Mononuclear cell (primary cell): ENCODE data around the gene CCL4. TPM values are rescaled to one million over a fixed set of nuclear protein-coding genes. Genes with fewer than 3 reads are reported as not detected.
"Not testable (repeated sequence)": the region's sequence is repeated elsewhere in the genome, so short reads cannot be mapped to it uniquely, and the experiment has no call there.

Experiments used
- H3K27me3 ChIP-seq: 2 replicates; pipeline ENCODE4 v1.6.0; 2011; ENCODE audit warnings: low read length, control low read depth; ENCODE audit not compliant: insufficient read depth
- H3K4me1 ChIP-seq: 2 replicates; pipeline ENCODE4 v1.5.1; 2011; ENCODE audit warnings: mild to moderate bottlenecking, low read length, control low read depth; ENCODE audit not compliant: insufficient read depth
- H3K4me3 ChIP-seq: 2 replicates; pipeline ENCODE4 v1.5.1; 2011; ENCODE audit warnings: mild to moderate bottlenecking, low read length, moderate library complexity
- H3K9me3 ChIP-seq: 2 replicates; pipeline ENCODE4 v1.5.1; 2011; ENCODE audit warnings: low read depth, mild to moderate bottlenecking, control low read depth, low read length
- total RNA-seq: library from RNA; depleted of rRNA; stranded (reverse); fragments of >200 nt; gene quantifications from one replicate; pipeline ENCODE4 v1.2.3, GENCODE V29; 2012

CCL4 gene
- 482 TPM for total RNA-seq

GRCh38 chr17:36103401-36103975 lies at the start of gene CCL4:
TSS of gene CCL4 (plus strand) at chr17:36103827. CDS start at chr17:36103906, 79 bp downstream.
- H3K4me3 ChIP-seq: peak within 1 kb of the TSS; percentile 21

DNA sequence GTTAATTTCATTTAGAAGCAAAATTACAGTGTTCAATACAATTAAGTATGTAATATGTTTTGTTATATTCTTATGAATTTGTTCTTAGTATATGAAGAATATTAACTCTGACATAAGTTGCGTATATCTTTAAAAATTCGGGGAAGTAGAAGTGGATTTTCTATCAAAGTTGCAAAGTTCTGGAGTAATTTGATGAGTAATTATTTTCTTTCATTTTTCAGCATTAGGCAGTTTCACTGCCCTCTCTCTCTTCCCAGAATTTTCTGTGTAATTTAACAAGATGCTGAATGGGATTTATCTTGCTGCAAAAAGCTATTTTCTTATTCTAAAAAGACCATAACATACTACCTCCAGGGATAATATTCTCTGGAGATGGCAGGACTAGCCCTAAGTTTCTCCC lies 48.5 kb upstream of the CCL4 start:
- H3K4me1 ChIP-seq: no peaks in the 10 kb centered on the region
- no peaks in the 10 kb centered on the region for H3K27me3 ChIP-seq
- no peak overlapping the region for H3K4me3 ChIP-seq
- H3K9me3 ChIP-seq: peaks cover 16% of the 10 kb centered on the region

More at GRCh38 chr17:36103401-36103975, at the start of gene CCL4:
- H3K9me3 ChIP-seq, H3K27me3 ChIP-seq: not testable (repeated sequence)
- peaks cover 63% of the 10 kb centered on the region for H3K4me1 ChIP-seq

DNA sequence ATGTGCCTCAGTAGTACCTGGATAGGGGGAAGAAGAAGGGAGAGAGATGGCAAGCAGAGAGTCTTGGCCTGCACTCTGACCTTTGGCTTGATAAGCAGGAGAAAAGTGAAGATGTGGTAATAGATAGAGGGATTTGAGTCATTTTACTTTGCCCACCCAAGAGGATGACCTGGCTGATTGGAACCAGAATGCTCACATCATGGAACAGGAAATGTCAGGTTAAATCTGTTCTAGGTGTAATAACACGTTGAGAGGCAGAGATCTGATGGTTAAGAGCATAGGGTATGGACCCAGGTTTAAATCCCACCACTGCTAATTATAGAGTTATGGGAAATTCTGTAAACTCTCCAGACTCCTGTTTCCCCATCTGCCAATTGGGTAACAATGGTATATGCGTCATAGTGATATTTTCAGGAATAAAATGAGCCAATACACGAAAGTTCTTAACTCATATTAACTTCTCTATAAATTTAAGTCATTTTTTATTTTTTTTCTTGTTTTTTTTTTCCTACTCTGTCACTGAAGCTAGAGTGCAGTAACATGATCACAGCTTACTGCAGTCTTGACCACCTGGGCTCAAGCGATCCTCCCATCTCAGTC lies 47.6 kb upstream of the CCL4 start:
- peaks cover 14% of the 10 kb centered on the region for H3K9me3 ChIP-seq
- H3K27me3 ChIP-seq: no peaks in the 10 kb centered on the region
- no peaks in the 10 kb centered on the region for H3K4me1 ChIP-seq
- H3K4me3 ChIP-seq: no peak overlapping the region

- Histone ChIP-seq H3K4me3 (no peak overlapping the region), H3K4me1 (no peaks in the 10 kb centered on the region), H3K27me3 (no peaks in the 10 kb centered on the region), H3K9me3 (no peaks in the 10 kb centered on the region)
These were observed 45.7 kb upstream of the CCL4 start for GRCh38 chr17:36057911-36058310.

- Histone ChIP-seq H3K4me3 (no peak overlapping the region), H3K4me1 (no peaks in the 10 kb centered on the region), H3K9me3 (no peaks in the 10 kb centered on the region), H3K27me3 (no peaks in the 10 kb centered on the region)
These were observed 44.2 kb upstream of the CCL4 start for GRCh38 chr17:36059406-36059805.

DNA sequence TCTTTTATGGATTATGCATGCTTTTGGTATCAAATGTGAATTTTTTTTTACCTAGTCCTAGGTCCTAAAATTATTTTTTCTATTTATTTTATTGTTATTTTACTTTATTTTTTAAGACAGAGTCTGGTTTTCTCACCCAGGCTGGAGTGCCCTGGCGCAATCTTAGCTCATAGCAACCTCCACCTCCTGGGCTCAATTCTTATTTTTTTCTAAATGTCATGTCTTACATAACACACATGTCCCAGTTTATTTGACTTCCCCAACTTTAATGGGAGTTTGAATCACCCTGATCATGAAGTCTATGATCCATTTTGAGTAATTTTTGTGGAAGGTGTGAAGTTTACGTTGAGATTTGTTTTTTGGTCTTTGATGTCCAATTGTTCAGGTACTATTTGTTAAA lies 42.8 kb upstream of the CCL4 start:
- Histone ChIP-seq H3K4me1 (peaks cover 3% of the 10 kb centered on the region), H3K4me3 (no peak overlapping the region)

DNA sequence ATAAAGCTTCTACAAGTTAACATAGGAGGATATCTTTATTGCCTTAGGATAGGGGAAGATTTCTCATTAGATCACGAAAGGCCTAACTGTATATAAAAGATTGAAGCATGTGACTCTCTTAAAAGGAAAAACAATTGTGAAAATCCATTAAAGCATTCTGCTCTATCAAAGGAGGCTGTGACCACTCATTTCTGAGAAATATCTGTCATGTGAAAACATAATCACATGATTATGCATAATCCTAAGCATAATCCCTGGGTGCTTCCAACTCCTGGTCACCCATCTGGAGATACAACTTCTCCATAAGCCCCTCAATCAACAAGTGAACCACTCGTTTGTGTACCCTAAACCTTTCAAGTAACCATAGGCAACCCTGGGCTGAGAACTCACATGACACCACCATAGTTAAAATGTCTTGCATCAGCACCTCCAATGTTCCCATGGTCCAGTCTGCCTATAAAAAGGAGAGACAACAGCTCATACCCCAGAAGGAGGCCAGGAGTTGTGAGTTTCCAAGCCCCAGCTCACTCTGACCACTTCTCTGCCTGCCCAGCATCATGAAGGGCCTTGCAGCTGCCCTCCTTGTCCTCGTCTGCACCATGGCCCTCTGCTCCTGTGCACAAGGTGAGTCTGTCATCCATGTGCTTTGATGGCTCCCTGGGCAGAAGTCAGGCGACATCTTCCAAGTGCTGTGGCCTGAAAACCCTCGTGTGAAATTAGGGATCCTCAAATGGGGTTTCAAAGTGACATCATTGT lies 39.7 kb upstream of the CCL4 start, which contains the start of gene CCL18:
Gene CCL18 (plus strand): TSS at position 487 of the 756 bp plus-strand sequence. CDS start 71 bp downstream, at position 558.
- Histone ChIP-seq H3K27me3 (no peaks in the 10 kb centered on the region), H3K4me3 (no peak within 1 kb of the TSS), H3K9me3 (no peaks in the 10 kb centered on the region), H3K4me1 (peaks cover 18% of the 10 kb centered on the region)

More for the DNA sequence above, 42.8 kb upstream of the CCL4 start:
- H3K9me3 ChIP-seq: no peaks in the 10 kb centered on the region
- H3K27me3 ChIP-seq: no peaks in the 10 kb centered on the region

DNA sequence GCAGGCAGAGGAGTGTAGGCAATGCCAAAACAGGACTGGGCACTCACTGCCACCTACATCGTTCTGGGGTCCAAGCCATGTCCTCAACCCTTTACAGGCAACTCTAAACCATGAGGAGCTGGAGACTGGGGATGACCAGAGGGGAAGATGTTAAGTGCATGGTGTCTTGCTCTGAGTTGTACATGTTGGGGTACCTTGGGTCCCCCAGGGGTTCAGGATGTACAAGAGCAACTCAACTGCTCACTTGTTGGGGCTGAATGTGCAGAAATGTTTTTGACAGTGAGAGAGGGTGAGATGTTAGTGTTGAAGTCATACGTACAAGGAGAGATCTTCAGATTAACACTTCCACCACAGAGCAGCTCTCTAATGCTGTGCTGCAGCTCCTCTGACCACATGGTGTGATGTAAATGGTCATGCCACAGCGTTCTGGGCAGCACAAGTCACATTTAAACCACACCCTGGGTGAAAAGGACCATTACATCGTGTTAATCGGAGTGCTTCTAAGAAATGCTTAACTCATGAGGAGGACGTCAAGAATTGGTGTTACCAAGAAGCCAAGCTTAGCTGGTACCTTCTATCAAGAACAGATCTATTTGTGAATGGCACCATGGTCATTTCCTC lies 37.2 kb upstream of the CCL4 start:
- Histone ChIP-seq H3K4me1 (peaks cover 33% of the 10 kb centered on the region), H3K9me3 (no peaks in the 10 kb centered on the region), H3K27me3 (no peaks in the 10 kb centered on the region), H3K4me3 (no peak overlapping the region)

- Histone ChIP-seq H3K9me3 (no peaks in the 10 kb centered on the region), H3K4me1 (peaks cover 41% of the 10 kb centered on the region), H3K27me3 (no peaks in the 10 kb centered on the region), H3K4me3 (no peak overlapping the region)
These were observed 35.1 kb upstream of the CCL4 start for GRCh38 chr17:36068524-36068923.

GRCh38 chr17:36069136-36069535 lies 34.5 kb upstream of the CCL4 start:
- H3K4me1 ChIP-seq: peaks cover 41% of the 10 kb centered on the region
- H3K4me3 ChIP-seq: no peak overlapping the region
- H3K9me3 ChIP-seq: no peaks in the 10 kb centered on the region
- no peaks in the 10 kb centered on the region for H3K27me3 ChIP-seq

DNA sequence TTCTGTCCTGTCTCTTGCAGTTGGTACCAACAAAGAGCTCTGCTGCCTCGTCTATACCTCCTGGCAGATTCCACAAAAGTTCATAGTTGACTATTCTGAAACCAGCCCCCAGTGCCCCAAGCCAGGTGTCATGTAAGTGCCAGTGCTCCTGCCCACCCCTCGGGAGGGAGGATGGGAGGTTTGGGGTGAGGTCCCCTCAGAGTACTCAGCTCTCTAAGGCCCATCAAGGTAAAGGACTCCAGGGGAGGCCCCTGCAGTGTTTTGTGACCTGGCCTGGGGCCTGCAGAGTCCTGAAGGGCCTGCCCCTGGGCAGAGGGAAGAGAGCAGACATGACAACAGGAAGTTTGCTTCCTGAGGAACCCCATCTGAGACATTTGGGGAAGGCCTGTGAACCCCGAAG lies 33.2 kb upstream of the CCL4 start:
- no peaks in the 10 kb centered on the region for H3K9me3 ChIP-seq
- peaks cover 41% of the 10 kb centered on the region for H3K4me1 ChIP-seq
- no peaks in the 10 kb centered on the region for H3K27me3 ChIP-seq
- no peak overlapping the region for H3K4me3 ChIP-seq

GRCh38 chr17:36071751-36072150 lies 31.9 kb upstream of the CCL4 start:
- H3K9me3 ChIP-seq: no peaks in the 10 kb centered on the region
- no peaks in the 10 kb centered on the region for H3K27me3 ChIP-seq
- no peak overlapping the region for H3K4me3 ChIP-seq
- H3K4me1 ChIP-seq: peaks cover 35% of the 10 kb centered on the region

DNA sequence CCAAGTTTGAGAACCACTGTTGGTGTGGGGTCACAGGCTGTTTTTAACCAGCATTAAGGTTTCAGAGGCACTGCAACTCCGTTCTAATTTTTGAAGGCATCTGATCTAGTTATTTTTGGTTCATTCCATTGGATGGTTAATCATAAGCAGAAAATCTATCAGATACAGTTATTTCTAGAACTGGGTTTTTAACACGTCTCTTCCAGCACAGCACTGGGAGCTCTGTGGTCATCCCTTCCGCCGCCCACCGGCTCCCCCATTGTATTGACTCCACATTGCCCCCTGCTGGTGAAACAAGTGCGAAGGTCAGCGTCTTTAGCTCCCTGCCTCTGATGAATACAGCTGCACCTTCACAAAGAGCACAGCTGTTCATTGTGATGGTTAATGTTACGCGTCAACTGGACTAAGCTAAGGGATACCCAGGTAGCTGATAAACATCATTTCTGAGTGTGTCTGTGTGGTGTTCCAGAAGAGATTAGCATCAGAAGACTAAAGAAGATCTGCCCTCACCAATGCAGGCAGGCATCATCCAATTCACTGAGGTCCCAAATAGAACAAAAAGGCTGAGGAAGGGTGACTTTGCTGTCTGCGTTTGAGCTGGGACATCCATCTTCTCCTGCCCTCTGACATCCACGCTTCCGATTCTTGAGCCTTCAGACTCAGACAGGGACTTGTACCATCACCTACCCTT lies 31.1 kb upstream of the CCL4 start:
- no peak overlapping the region for H3K4me3 ChIP-seq
- no peaks in the 10 kb centered on the region for H3K27me3 ChIP-seq
- no peaks in the 10 kb centered on the region for H3K9me3 ChIP-seq
- peaks cover 29% of the 10 kb centered on the region for H3K4me1 ChIP-seq

GRCh38 chr17:36074365-36074764 lies 29.3 kb upstream of the CCL4 start:
- Histone ChIP-seq H3K27me3 (no peaks in the 10 kb centered on the region), H3K4me1 (peaks cover 21% of the 10 kb centered on the region), H3K9me3 (no peaks in the 10 kb centered on the region), H3K4me3 (no peak overlapping the region)
